BLaER1 (cell line): ENCODE measurements around the gene NTN5.
"Not testable (repeated sequence)": the region's sequence is repeated elsewhere in the genome, so short reads cannot be mapped to it uniquely, and the experiment has no call there.

Experiments used
- H3K27ac ChIP-seq: shearing (Covaris generic); formaldehyde crosslinking; 2 replicates; pipeline ENCODE4 v1.8.1; 2022
- H3K27me3 ChIP-seq: shearing (Covaris generic); formaldehyde crosslinking; 2 replicates; pipeline ENCODE4 v1.8.1; 2022
- H3K36me3 ChIP-seq: shearing (Covaris generic); formaldehyde crosslinking; 2 replicates; pipeline ENCODE4 v1.8.1; 2022
- H3K4me1 ChIP-seq: shearing (Covaris generic); formaldehyde crosslinking; 2 replicates; pipeline ENCODE4 v1.8.1; 2022
- H3K4me2 ChIP-seq: shearing (Covaris generic); formaldehyde crosslinking; 2 replicates; pipeline ENCODE4 v1.8.1; 2022
- H3K4me3 ChIP-seq: shearing (Covaris generic); formaldehyde crosslinking; 2 replicates; pipeline ENCODE4 v1.8.1; 2022
- H3K9ac ChIP-seq: shearing (Covaris generic); formaldehyde crosslinking; 2 replicates; pipeline ENCODE4 v1.8.1; 2022
- H3K9me3 ChIP-seq: shearing (Covaris generic); formaldehyde crosslinking; 2 replicates; pipeline ENCODE4 v1.8.1; 2022
- H4K20me1 ChIP-seq: shearing (Covaris generic); formaldehyde crosslinking; 2 replicates; pipeline ENCODE4 v1.8.1; 2022
- Cebpa-rat ChIP-seq: shearing (Covaris generic); IDR thresholded peaks from 2 replicates; pipeline ENCODE4 v1.8.1; 2022

Gene NTN5

GRCh38 chr19:48672994-48673393 is at the start of gene NTN5:
Gene NTN5, minus strand, starts transcription at chr19:48673017. Its CDS starts 2,031 bp downstream, at chr19:48670986.
- Histone ChIP-seq H3K9ac (0 out of 2 replicates have a peak within 1 kb of the TSS, but pooled peaks have one; percentile 5), H3K4me2 (peak within 1 kb of the TSS; percentile 9; the same call in 1 of the 2 replicates), H3K4me3 (no peak within 1 kb of the TSS), H3K27me3 (no peaks in the 10 kb centered on the region), H4K20me1 (no peaks in the 10 kb centered on the region), H3K4me1 (peaks cover 29% of the 10 kb centered on the region), H3K9me3 (no peaks in the 10 kb centered on the region), H3K27ac (0 out of 2 replicates have a peak within 1 kb of the TSS, but pooled peaks have one; percentile 4), H3K36me3 (no peaks in the 10 kb centered on the region)
- TF ChIP-seq Cebpa-rat, result no peak

- Histone ChIP-seq H3K4me3 (no peak overlapping the region), H3K4me2 (no peak overlapping the region), H3K27me3 (no peaks in the 10 kb centered on the region), H3K36me3 (peaks cover 23% of the 10 kb centered on the region), H4K20me1 (no peaks in the 10 kb centered on the region), H3K9me3 (peaks cover 15% of the 10 kb centered on the region), H3K9ac (no peak overlapping the region), H3K27ac (no peak overlapping the region), H3K4me1 (peaks cover 60% of the 10 kb centered on the region)
- no peak for TF ChIP-seq Cebpa-rat
These were observed 49.4 kb upstream of the NTN5 start for GRCh38 chr19:48722196-48722708.

DNA sequence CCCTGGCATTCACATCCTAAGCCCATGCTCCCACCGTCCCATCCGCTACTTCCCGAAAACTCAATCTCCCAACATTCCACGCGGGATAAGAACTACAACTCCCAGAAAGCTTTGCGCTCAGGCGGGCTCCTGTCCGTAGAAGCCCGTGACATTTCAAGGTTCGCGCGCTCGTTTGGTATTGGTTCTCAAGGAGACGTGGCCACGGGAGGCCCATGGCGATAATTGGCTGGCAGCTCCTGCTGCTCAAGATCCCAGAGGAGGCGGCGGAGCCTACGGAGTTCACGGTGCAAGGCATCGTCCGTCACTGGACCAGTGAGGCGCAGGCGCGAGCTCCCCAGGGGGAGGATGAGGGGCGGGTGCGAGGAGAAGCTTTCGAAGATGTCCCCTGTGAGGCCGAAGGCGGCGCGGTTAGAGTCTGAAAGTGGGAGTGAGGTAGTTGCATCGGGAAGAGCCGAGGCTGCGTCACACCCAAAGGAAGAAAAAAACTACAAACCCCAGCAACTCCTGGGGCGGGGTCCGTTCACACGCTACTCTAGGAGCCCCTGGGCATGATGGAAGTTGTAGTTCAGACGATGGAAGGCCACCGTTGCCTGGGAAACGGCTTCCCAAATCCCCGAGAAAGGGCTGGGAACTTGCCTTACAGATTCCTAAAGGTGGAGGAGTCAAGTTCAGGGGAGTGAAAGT is 47.9 kb upstream of the NTN5 start:
- H4K20me1 ChIP-seq, result no peaks in the 10 kb centered on the region
- H3K36me3 ChIP-seq, result 0 out of 2 replicates have a peak, but pooled peaks cover 10% of the 10 kb centered on the region
- peak overlapping the region; percentile 81 for H3K4me2 ChIP-seq
- H3K9me3 ChIP-seq, result no peaks in the 10 kb centered on the region
- H3K27ac ChIP-seq, result peak overlapping the region; percentile 73
- no peaks in the 10 kb centered on the region for H3K27me3 ChIP-seq
- H3K9ac ChIP-seq, result peak overlapping the region; percentile 68
- peak overlapping the region; percentile 66 for H3K4me3 ChIP-seq
- no peak for TF ChIP-seq Cebpa-rat
- H3K4me1 ChIP-seq, result peaks cover 48% of the 10 kb centered on the region

DNA sequence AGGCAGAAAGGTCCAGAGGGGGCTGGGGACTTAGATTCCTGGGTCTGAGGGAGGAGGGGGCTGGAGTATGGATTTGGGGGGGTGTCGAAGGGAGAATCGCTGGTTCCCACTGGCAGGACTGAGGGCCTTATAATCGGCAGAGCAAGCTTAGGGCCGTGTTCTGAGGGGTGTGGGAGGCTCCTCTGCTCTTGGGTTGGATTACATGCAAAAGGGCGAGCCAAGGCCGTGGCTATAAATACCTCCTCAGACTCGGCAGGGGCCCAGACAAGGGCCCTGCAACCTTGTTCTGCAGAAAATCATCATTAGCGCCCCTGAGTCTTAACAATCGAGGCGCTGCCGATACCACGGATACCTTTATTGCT is 47.4 kb upstream of the NTN5 start:
- H3K27me3 ChIP-seq, result no peaks in the 10 kb centered on the region
- H3K36me3 ChIP-seq, result 0 out of 2 replicates have a peak, but pooled peaks cover 10% of the 10 kb centered on the region
- no peaks in the 10 kb centered on the region for H4K20me1 ChIP-seq
- H3K4me1 ChIP-seq, result peaks cover 48% of the 10 kb centered on the region
- no peaks in the 10 kb centered on the region for H3K9me3 ChIP-seq
- TF ChIP-seq Cebpa-rat, result no peak
- H3K9ac ChIP-seq, result peak overlapping the region; percentile 11; the same call in 1 of the 2 replicates
- peak overlapping the region; percentile 81 for H3K4me2 ChIP-seq
- H3K4me3 ChIP-seq, result peak overlapping the region; percentile 66
- H3K27ac ChIP-seq, result peak overlapping the region; percentile 73

DNA sequence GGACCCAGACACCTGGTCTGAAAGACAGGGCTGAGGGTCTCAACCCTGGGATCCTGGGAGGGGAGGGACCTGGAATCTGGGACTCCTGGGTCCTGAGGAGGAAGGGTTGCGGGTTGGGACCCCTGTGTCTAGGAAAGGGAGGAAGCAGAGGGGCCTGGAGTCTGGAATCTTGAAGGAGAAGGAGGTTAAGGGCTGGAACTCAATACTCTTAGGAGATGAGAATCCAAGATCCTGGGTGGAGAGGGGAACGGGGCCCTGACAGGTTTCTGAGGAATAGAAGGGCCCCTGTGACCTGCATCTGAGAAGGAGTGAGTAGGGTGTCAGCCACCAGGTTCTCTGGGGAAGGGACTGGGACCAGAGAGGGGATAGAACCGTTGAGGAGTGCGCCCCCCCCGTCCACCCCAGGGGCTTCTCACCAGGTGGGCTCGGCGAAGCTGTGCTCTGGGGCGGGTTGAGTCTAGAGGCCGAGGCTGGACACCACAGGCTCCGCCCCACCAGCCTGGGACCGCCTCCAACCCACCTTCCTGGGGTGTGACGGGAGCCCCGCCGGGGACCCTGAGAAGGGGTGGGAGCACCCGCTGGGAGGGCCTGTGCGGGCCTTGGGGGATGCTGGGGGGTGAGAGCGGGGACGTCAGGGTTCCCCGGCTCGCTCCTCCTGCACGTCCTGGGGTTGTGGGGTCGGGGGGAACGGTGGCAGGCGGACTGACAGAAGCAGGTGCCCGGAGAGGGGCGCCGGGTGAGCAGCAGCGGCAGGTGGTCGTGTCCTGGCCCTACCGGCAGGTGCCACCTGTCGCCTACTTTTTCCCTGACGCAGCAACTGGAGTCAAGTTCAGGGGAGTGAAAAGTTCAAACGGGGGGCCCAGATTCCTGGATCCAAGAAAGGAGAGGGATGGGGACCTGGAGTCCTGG is 46.7 kb upstream of the NTN5 start, which contains the start of gene MAMSTR:
TSS of gene MAMSTR (minus strand) at position 463 of the 909 bp plus-strand sequence. CDS start 694 bp downstream, outside the sequence.
- Histone ChIP-seq H3K4me2 (peak within 1 kb of the TSS; percentile 81), H3K27ac (peak within 1 kb of the TSS; percentile 73), H3K4me1 (peaks cover 50% of the 10 kb centered on the region), H3K4me3 (peak within 1 kb of the TSS; percentile 66), H4K20me1 (no peaks in the 10 kb centered on the region), H3K36me3 (0 out of 2 replicates have a peak, but pooled peaks cover 10% of the 10 kb centered on the region), H3K27me3 (no peaks in the 10 kb centered on the region), H3K9ac (peak within 1 kb of the TSS; percentile 11), H3K9me3 (no peaks in the 10 kb centered on the region)
- no peak for TF ChIP-seq Cebpa-rat

GRCh38 chr19:48718711-48719231 is 46.0 kb upstream of the NTN5 start:
- no peaks in the 10 kb centered on the region for H4K20me1 ChIP-seq
- H3K27me3 ChIP-seq, result no peaks in the 10 kb centered on the region
- H3K27ac ChIP-seq, result peak overlapping the region; percentile 73
- peak overlapping the region; percentile 11; the same call in 1 of the 2 replicates for H3K9ac ChIP-seq
- H3K4me3 ChIP-seq, result no peak overlapping the region
- H3K4me1 ChIP-seq, result peaks cover 46% of the 10 kb centered on the region
- H3K36me3 ChIP-seq, result 0 out of 2 replicates have a peak, but pooled peaks cover 5% of the 10 kb centered on the region
- H3K4me2 ChIP-seq, result peak overlapping the region; percentile 81
- TF ChIP-seq Cebpa-rat, result no peak
- H3K9me3 ChIP-seq, result no peaks in the 10 kb centered on the region

GRCh38 chr19:48718106-48718505 is 45.3 kb upstream of the NTN5 start:
- not testable (repeated sequence) for H3K36me3 ChIP-seq, H3K9me3 ChIP-seq, H4K20me1 ChIP-seq, H3K27ac ChIP-seq, H3K4me2 ChIP-seq, H3K4me3 ChIP-seq, H3K9ac ChIP-seq, H3K27me3 ChIP-seq
- H3K4me1 ChIP-seq, result peaks cover 51% of the 10 kb centered on the region

GRCh38 chr19:48716562-48717291 is 43.9 kb upstream of the NTN5 start:
- H3K9me3 ChIP-seq, result no peaks in the 10 kb centered on the region
- no peak overlapping the region for H3K4me3 ChIP-seq
- H3K4me2 ChIP-seq, result no peak overlapping the region
- no peaks in the 10 kb centered on the region for H3K36me3 ChIP-seq
- no peaks in the 10 kb centered on the region for H4K20me1 ChIP-seq
- H3K27me3 ChIP-seq, result no peaks in the 10 kb centered on the region
- H3K4me1 ChIP-seq, result peaks cover 54% of the 10 kb centered on the region
- no peak overlapping the region for H3K27ac ChIP-seq
- no peak for TF ChIP-seq Cebpa-rat
- H3K9ac ChIP-seq, result no peak overlapping the region
